Raji (cell line): Measurements from ENCODE around the gene USP16.
A peak's percentile ranks its signal among the peaks of the same experiment; 100 is the strongest.

Experiments
- POLR2A ChIP-seq: IDR thresholded peaks from 2 replicates; pipeline ENCODE4 v1.6.1; 2011; ENCODE audit warnings: low read depth, low read length, control low read depth; ENCODE audit not compliant: insufficient read depth

The USP16 gene

DNA sequence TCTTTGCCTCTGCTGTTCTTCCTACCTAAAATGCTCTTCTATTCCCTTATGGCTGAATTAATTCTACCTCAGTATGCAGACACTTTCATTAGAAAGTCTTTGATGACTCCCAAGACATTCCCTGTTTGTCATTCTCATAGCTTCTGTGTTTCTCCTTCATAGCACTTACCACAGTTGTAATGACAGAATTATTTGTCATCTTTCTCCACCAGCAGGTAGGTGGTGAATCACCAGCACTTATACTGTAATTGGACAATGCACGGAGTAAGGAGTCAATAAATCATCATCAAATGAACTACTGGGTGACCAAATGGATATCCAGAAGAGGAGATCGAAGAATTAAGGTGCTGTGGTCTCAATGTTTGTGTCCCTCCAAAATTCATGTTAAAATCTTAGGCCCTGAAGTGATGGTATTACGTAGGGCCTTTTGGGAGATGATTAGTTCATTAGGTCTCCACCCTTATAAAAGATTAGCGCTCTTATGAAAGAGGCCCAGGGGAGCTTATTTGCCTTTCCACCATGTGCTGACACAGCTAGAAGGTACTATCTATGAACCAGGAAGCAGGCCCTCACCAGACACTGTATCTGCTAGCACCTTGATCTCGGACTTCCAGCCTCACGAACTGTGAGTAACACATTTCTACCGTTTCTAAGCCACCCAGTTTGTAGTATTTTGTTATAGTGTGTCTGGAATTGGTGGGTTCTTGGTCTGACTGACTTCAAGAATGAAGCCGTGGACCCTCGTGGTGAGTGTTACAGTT, 51.4 kb downstream of the USP16 start:
- TF ChIP-seq POLR2A: no peak

DNA sequence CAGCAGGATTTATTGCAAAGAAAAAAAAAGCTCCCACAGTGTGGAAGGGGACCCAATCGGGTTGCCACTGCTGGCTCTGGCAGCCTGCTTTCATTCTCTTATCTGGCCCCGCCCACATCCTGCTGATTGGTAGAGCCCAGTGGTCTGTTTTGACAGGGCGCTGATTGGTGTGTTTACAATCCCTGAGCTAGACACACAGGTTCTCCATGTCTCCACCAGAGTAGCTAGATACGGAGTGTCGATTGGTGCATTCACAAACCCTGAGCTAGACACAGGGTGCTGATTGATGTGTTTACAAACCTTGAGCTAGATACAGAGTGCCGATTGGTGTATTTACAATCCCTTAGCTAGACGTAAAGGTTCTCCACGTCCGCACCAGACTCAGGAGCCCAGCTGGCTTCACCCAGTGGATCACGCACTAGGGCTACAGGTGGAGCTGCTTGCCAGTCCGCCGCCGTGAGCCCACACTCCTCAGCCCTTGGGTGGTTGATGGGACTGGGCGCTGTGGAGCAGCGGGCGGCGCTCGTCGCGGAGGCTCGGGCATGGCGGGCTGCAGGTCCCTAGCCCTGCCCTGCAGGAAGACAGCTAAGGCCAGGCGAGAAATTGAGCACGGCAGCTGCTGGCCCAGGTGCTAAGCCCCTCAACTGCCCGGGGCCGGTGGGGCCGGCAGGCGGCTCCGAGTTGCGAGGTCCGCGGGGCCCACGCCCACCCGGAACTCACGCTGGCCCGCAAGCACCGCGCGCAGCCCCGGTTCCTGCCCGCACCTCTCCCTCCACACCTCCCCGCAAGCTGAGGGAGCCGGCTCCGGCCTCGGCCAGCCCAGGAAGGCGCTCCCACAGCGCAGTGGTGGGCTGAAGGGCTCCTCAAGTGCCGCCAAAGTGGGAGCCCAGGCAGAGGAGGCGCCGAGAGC, 52.5 kb downstream of the USP16 start:
- TF ChIP-seq POLR2A: peak; percentile 39; the same call in 1 of the 2 replicates

DNA sequence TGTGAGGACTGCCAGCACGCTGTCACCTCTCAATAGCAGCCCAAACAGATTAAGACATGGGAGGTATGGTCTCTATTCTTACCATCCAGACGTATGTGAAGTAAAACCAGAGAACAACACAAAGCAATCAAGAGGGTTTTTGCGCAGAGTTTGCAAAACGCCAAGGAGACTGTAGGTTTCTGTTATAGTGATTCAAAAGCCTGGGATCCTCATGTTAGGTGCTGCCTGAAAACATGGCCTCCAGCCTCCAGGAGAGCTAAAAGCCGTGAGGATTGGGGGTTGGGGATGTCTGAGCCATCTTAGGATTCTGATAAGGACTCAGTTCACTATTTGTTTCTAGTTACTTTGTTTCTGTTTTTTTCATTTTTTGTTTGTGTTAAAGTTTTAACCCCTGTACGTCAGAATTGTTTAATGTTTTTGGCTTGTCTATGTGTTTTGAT, 53.2 kb downstream of the USP16 start:
- TF ChIP-seq POLR2A: no peak

DNA sequence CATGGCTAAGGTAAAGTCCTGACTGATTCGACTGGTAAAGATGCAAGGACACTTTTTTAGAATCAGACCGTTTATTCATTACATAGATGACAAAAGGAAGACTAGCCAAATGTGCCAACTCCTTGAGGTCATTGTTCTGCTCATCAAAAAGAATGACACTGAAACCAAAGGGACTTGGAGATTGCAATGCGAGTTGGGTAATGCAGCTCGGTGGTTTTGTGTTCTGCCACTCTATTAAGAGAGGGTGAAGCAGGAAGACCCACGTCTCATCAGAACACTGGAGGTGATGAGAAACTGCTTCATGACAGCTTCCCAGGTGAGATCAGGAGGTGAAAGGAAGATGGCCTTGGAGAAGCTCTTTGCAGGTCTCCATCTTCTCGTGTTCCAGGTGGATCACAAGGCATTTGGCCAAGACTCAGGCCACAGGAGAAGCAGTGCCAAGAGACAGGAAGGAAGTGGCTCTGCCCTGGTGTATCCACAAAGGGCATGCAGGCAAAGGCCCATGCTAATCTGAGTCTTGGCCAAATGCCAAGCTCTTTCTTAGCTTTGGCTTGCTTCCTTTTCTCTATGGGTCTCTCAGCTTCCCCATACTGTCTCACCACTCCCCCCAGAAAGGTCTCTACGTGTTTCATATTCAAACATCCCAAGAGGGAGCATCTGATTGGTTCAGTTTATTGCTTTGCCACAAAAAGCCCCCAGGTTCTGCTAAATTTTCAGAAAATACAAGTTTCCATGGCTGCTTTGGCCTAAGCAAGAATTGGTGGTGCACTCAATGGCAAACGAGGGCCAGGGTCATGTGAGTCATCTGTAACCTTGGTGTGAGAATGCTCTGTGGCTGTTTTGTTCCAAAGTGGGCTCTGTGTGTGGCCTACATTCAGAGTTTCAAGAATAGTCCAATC, 54.6 kb downstream of the USP16 start:
- TF ChIP-seq POLR2A: no peak

DNA sequence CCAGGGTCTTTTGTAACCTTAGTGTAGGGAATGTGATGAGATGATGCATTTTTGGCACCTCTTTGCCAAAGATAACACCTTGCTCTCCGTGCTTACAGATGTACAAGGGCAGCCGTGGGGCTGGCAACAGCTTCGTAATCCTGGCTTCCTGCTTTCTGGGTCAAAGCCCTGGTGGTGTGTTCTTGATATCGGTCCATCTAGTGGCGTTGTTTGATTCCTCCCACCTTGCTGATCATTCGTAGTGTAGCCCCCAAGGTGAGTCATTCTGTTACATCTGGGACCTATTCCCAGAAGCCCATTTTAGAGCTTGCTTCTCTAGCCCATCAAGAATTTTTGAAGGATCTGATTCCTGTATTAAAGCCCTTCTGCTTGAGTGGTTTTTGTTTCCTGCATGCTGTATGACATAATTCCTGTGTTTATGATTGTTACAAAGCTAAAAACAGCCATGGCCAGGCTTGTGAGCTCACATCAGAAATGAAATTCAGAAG, 56.0 kb downstream of the USP16 start:
- TF ChIP-seq POLR2A: no peak

DNA sequence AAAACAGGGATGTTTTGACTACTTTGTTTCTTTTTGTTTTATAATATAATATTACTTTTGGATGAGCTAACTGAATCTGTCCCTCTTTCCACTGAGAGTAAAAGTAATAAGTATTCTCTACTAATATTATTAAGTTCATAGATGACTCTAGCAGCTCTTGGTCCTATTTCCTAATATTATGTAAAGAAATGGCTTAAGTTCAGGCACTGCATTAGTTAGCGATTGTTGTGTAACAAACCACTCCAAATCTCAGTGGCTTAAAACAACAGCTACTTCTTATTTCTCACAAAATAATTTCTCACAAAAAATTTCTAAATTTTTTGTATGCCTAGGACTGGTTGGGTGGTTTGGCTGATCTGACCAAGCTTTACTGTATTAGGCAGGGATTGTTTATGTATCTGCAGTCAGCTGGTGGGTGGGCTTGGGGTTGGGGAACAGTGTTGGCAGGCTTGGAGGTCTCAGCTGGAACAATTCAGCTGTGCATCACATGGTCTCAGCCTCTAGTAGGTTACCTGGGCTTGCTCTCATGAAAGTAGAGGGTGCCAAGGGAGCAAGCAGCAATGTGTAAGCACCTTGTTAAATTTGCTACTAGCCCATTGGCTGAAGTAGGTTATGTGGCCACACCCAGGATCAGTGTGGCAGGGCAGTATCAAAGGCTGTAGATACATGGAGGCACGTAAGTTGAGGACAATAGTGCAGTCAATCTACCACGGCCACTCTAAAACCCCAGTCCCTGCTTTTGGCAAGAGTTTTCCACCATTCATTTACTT, 57.8 kb downstream of the USP16 start:
- TF ChIP-seq POLR2A: no peak

DNA sequence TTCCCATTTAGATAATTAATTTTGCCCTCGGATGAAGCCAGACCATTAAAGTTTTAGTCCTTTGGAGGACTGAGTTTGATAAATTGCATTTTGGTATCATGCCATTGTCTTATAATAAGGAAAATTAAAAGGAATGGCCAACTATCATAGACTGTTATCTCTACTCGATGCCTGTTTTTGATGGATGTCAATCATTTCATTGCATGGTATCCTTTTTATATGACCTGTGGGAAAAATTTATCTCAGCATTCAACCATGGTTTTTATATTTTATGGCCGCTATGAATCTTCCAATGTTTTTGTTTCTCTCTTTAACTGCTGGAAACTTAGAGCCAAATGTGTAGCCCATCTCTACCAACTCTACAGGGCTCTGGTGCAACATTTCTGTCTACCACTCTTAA, 58.8 kb downstream of the USP16 start:
- no peak for TF ChIP-seq POLR2A

DNA sequence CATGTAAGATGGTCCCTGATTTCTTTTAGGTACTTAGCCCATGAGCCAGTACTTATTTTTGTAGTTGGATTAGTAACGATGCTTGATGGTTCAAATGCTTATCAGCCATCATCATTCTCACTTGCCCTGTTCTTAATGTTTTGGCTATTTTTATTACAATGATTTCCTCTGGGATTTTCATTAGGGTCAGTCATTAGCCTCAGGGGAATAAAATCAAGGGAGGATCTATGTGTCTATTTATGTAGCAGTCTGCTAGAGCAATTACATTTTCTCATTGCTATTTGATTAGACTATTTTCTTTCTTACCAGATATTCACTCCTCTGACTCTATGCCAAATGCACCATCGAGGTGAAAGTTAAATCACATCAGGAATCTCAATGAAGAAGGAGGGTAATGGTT, 59.9 kb downstream of the USP16 start:
- TF ChIP-seq POLR2A: no peak

DNA sequence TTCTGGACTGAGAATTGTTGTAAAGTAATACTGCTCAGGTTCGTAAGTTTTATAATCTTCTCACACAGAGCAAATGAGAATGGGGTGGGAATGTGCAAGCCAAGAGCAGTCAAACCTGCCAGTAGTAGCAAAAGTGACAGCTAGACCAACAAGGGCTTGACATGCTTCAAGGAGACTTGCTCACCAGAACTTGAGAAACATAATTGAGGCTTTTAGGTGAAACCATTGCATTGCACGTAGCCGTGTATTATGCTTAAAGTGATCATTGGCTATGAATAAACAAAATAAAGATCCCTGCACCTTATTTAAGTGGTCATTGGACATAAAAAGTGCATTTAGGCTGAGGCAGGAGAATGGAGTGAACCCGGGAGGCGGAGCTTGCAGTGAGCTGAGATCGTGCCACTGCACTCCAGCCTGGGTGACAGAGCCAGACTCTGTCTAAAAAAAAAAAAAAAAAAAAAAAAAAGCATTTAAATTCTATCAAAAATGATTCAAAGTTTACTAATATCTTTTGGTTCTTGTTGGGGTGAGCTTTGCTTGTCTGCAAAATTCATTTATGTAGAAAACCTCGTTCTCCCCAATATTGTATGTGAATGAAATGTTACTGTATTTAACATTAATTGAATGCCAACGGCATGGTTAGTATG, 60.8 kb downstream of the USP16 start:
- TF ChIP-seq POLR2A: no peak

DNA sequence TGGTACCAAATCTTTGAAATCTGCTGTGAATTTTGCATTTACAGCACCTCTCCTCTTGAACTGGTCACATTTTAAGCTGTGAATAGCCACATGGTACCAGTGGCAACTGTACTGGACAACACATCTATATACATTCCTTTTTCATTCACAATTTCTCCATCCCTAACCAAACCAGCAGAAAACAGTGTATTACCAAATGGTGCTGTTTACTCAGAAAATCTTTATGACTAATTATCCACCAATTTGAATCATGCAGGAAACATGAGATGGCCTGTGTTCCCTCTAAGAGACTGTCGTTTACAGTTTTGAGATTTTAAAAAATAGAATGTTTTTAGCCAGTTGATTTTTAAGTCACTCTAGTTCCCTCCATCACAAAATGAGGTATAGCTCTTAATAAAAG, 66.6 kb downstream of the USP16 start:
- TF ChIP-seq POLR2A: no peak

DNA sequence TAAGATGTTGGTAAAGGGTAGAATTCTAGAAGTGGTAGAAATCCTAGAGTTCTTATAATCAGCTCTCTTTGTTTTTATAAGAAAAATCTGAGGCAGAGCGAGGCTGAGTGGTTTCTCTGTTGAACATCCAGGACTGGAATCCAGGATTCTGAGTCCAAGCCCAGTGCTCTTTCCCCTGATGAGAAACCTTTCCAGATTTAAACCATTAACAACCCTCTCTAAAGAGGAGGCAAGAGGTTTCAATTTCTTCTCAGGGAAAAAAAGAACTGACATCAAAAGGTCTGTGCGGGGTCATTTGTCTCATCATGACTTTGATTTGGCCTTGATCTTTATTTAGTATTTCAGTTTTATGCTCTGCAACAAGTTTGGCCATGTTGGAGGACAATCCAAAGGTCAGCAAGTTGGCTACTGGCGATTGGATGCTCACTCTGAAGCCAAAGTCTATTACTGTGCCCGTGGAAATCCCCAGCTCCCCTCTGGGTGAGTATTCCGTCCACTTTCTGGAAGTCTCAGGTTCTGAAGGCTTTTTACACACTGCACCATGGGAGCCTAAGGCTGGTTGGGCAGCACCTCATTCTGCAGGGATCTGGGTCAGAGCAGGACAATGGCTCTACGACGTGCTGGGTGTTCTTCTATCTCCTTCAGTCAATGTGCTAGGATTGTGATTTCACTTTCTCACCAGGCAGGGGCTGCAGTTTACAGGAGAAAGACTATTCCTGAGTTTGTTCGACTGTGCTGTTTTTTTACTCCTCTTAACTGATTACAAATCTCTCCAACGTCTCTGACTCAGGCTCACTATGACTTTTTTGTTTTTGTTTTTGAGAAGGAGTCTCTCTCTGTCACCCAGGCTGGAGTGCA, 67.9 kb downstream of the USP16 start:
- TF ChIP-seq POLR2A: no peak

DNA sequence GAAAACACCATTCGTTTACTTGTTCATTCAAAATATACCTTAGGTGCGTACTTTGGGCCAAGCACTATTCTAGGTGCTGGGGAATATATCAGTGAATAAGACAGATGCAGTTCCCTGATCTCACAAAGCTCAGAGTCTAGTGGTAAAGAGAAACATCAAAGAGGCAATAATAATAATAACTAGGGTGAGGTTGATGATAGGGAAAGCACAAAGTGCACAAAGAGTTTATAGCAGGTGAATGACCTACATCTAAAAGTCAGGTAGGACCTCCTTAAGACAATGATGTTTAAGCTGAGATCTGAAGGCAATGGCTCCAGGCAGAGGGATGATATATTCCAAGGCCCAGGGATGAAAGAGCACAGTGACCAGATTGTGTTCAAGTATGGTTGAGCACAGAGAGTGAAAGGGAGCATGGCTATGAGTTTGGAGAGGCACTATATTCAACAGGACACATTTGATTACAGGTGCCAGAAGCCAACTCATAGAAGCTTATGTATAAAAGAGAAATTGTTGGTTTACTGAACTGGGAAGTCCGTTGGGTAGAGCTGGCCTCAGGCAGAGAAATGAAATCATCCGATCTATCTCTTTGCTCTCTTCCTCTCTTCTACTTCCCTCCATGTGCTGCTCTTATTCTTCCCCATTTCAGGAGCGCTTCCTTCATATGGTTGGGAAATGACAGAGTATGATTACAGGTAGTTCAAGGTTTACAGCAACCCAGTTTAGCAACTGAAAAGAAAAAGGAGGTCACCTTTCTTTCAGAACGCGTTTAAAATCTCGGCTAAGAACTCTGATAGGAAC, 71.9 kb downstream of the USP16 start:
- TF ChIP-seq POLR2A: no peak
